HG02885 (cell line): Measurements from ENCODE around the gene KCNT2.
"Not testable (repeated sequence)": the region's sequence is repeated elsewhere in the genome, so short reads cannot be mapped to it uniquely, and the experiment has no call there.

Experiments
- ATAC-seq: cut with Tn5 transposase; IDR thresholded peaks from one replicate; pipeline ENCODE4 v1.9.1; 2021; ENCODE audit warnings: mild to moderate bottlenecking; ENCODE audit not compliant: unreplicated experiment, poor library complexity

The KCNT2 gene

GRCh38 chr1:196263086-196263485 is 345.2 kb downstream of the KCNT2 start:
- not testable (repeated sequence) for ATAC-seq

GRCh38 chr1:196260270-196260669 is 348.0 kb downstream of the KCNT2 start:
- no peak for ATAC-seq

- peak; percentile 46 for ATAC-seq
These were observed 348.9 kb downstream of the KCNT2 start for GRCh38 chr1:196259316-196259715.

GRCh38 chr1:196255762-196256161 is 352.5 kb downstream of the KCNT2 start:
- ATAC-seq = no peak

GRCh38 chr1:196229546-196229945 is 378.7 kb downstream of the KCNT2 start:
- no peak for ATAC-seq

- ATAC-seq = no peak
These were observed 393.4 kb downstream of the KCNT2 start for GRCh38 chr1:196214866-196215265.

- no peak for ATAC-seq
These were observed 398.3 kb downstream of the KCNT2 start for GRCh38 chr1:196209983-196210382.

GRCh38 chr1:196209265-196209664 is 399.0 kb downstream of the KCNT2 start:
- ATAC-seq = no peak

GRCh38 chr1:196207612-196208217 is 400.5 kb downstream of the KCNT2 start:
- ATAC-seq = no peak

GRCh38 chr1:196205882-196206281 is 402.4 kb downstream of the KCNT2 start:
- no peak for ATAC-seq

GRCh38 chr1:196196486-196196885 is 411.8 kb downstream of the KCNT2 start:
- no peak for ATAC-seq

- no peak for ATAC-seq
These were observed 414.2 kb downstream of the KCNT2 start for GRCh38 chr1:196193896-196194559.

- ATAC-seq = no peak
These were observed 424.3 kb downstream of the KCNT2 start for GRCh38 chr1:196183941-196184340.

- no peak for ATAC-seq
These were observed 426.7 kb downstream of the KCNT2 start for GRCh38 chr1:196181594-196181878.

GRCh38 chr1:196180847-196181593 is 427.2 kb downstream of the KCNT2 start:
- ATAC-seq = no peak

GRCh38 chr1:196178083-196178635 is 430.1 kb downstream of the KCNT2 start:
- no peak for ATAC-seq
